Measurements from ENCODE around the gene SMPD3. TPM values are rescaled to one million over a fixed set of nuclear protein-coding genes. Genes with fewer than 3 reads are reported as not detected.

The SMPD3 gene
- total and polyA plus RNA-seq, 9 of the 15 experiments (the other 6 are each of a cell fraction or from before 2014, with no cell fraction given) = 0.03 to 1.2 (median 0.18) TPM

DNA sequence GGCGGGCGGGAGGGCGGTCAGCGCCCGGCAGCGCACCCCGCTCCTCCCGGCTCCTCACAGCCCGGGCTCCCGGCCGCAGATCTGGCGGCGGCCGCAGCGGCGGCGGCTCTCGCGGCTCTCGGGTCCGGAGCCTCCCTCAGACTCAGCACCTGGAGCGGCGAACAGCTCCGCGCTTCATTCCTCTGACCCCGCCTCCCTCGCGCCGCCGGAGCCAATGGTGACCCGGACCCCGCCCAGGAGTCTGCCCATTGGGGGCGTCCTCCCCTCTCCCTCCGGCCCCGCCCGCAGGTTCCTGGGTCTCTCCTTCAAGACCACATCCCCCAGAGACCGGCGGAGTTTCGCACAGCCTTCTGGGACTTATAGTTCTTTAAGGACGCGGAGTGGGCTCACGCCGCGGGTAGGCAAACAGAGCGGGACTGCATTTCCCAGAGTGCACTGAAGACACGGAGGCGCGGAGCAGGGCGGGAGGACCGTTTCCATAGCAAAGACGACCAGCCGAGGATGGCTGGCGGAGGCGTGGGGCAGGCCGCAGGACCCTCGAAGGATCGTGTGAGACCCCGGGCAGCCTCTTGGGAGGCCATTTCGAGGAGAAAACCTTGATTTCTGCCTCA lies at the start of gene SMPD3 (continued):
- TF ChIP-seq NR2C2 (CRISPR knock-in tag; IDR thresholded peaks at IDR 0.05) (no peak), NR2C2 (tag; IDR thresholded peaks at IDR 0.05) (no peak), RBFOX2 (IDR thresholded peaks at IDR 0.05; ENCODE audit: low read depth, low read length) (no peak), HNRNPL (IDR thresholded peaks at IDR 0.05; ENCODE audit: low read depth, low read length) (no peak), KDM2B (CRISPR knock-in tag; IDR thresholded peaks at IDR 0.05) (no peak), CGGBP1 (CRISPR knock-in tag; IDR thresholded peaks at IDR 0.05) (no peak), ZNF589 (CRISPR knock-in tag; IDR thresholded peaks at IDR 0.05; ENCODE audit: low read depth) (no peak), RNF2 (IDR thresholded peaks at IDR 0.05) (no peak; the same call in 1 of the 2 replicates), SIN3A (IDR thresholded peaks at IDR 0.05; ENCODE audit: borderline replicate concordance in 2 of 2, control insufficient read depth in 1 of 2, low read depth in 2 of 2, low read length in 2 of 2) (peak in 1 of 2 experiments; percentile 40; a peak in 1 of 4 replicates), ZNF644 (tag; IDR thresholded peaks at IDR 0.05; ENCODE audit: low read depth) (0 out of 2 replicates have a peak, but pooled peaks have one; percentile 44), TAF1 (IDR thresholded peaks at IDR 0.05; ENCODE audit: control insufficient read depth, extremely low read depth, insufficient read depth, low read length, severe bottlenecking) (no peak), ZNF445 (CRISPR knock-in tag; IDR thresholded peaks at IDR 0.05; ENCODE audit: low read depth) (no peak), EWSR1 (IDR thresholded peaks at IDR 0.05; ENCODE audit: borderline replicate concordance, low read depth, partially characterized antibody) (no peak), ZNF212 (CRISPR knock-in tag; IDR thresholded peaks at IDR 0.05) (no peak), DMBX1 (CRISPR knock-in tag; IDR thresholded peaks at IDR 0.05; ENCODE audit: borderline replicate concordance) (peak; percentile 38; the same call in 1 of the 2 replicates), NCOA2 (IDR thresholded peaks at IDR 0.05; ENCODE audit: partially characterized antibody in 2 of 2) (no peak), ZFX (CRISPR knock-in tag; IDR thresholded peaks at IDR 0.05) (no peak), ZFP91 (CRISPR knock-in tag; IDR thresholded peaks at IDR 0.05) (no peak), ZEB2 (IDR thresholded peaks at IDR 0.05) (no peak), ZNF707 (CRISPR knock-in tag; conservative IDR thresholded peaks at IDR 0.05) (no peak), KAT8 (IDR thresholded peaks at IDR 0.05; ENCODE audit: low read depth) (no peak), RFX5 (IDR thresholded peaks at IDR 0.05; ENCODE audit: low read depth, low read length) (no peak)
- TF ChIP-seq, protein P1, sequence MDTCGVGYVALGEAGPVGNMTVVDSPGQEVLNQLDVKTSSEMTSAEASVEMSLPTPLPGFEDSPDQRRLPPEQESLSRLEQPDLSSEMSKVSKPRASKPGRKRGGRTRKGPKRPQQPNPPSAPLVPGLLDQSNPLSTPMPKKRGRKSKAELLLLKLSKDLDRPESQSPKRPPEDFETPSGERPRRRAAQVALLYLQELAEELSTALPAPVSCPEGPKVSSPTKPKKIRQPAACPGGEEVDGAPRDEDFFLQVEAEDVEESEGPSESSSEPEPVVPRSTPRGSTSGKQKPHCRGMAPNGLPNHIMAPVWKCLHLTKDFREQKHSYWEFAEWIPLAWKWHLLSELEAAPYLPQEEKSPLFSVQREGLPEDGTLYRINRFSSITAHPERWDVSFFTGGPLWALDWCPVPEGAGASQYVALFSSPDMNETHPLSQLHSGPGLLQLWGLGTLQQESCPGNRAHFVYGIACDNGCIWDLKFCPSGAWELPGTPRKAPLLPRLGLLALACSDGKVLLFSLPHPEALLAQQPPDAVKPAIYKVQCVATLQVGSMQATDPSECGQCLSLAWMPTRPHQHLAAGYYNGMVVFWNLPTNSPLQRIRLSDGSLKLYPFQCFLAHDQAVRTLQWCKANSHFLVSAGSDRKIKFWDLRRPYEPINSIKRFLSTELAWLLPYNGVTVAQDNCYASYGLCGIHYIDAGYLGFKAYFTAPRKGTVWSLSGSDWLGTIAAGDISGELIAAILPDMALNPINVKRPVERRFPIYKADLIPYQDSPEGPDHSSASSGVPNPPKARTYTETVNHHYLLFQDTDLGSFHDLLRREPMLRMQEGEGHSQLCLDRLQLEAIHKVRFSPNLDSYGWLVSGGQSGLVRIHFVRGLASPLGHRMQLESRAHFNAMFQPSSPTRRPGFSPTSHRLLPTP (IDR thresholded peaks at IDR 0.05; ENCODE audit: borderline replicate concordance, extremely low read depth, insufficient read length) = no peak
- TF ChIP-seq, protein P2, sequence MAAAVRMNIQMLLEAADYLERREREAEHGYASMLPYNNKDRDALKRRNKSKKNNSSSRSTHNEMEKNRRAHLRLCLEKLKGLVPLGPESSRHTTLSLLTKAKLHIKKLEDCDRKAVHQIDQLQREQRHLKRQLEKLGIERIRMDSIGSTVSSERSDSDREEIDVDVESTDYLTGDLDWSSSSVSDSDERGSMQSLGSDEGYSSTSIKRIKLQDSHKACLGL (CRISPR knock-in tag; IDR thresholded peaks at IDR 0.05; ENCODE audit: borderline replicate concordance, poor library complexity, severe bottlenecking) = no peak
